Fibroblast of skin of right biceps (primary cell): ENCODE data around the gene ARHGEF5.
"Not testable (repeated sequence)": the region's sequence is repeated elsewhere in the genome, so short reads cannot be mapped to it uniquely, and the experiment has no call there.

Source experiments
- DNase-seq: peaks from one replicate; pipeline ENCODE4 v3.0.0-alpha.2; 2013

The ARHGEF5 gene

GRCh38 chr7:144355176-144355822, at the start of gene ARHGEF5:
Gene ARHGEF5, plus strand, starts transcription at chr7:144355402. Its CDS starts 7,268 bp downstream, at chr7:144362670.
- DNase-seq = not testable (repeated sequence)

GRCh38 chr7:144309702-144310101, 45.5 kb upstream of the ARHGEF5 start:
- not testable (repeated sequence) for DNase-seq

DNA sequence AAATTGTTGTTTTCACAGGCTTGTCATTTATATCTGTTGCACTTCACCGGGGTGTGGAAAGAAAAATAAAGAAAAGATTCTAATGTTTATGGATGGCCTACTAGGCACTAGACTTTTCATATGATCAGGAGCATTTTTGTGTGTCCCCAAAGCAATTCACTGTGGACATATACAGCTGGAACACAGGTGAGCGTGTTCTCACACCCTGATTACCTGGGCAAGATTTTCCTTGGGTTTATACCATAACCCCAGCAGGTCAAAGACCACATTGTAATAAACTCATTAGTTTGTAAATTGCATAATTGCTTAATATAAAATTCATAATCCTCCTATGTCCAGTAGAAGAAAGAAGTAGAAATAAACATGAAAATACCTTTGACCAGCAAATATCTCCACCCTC, 44.0 kb upstream of the ARHGEF5 start:
- DNase-seq = not testable (repeated sequence)

GRCh38 chr7:144311872-144312469, 43.2 kb upstream of the ARHGEF5 start, which contains the start of gene OR2A1:
Gene OR2A1, plus strand, starts transcription at chr7:144312419. Its CDS starts 5,706 bp downstream, at chr7:144318125.
- not testable (repeated sequence) for DNase-seq

DNA sequence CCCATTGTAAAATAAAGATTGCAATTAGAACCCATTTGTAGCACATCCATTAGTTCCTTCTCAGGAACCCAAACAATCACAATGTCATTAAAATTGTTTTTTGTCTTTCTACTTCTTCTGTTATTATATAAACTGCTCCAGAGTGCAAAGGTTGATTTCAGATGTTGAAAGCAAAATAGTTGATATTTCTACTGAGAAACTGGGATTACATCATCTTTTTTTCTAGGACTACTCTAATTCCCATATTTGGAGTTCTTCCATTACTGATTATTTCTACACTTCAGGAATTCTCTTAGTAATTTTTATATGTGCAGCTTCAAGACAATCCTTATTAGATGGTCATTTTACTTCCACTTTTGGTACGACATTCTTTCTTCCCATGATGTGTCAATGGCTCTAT, 37.7 kb upstream of the ARHGEF5 start:
- not testable (repeated sequence) for DNase-seq

DNA sequence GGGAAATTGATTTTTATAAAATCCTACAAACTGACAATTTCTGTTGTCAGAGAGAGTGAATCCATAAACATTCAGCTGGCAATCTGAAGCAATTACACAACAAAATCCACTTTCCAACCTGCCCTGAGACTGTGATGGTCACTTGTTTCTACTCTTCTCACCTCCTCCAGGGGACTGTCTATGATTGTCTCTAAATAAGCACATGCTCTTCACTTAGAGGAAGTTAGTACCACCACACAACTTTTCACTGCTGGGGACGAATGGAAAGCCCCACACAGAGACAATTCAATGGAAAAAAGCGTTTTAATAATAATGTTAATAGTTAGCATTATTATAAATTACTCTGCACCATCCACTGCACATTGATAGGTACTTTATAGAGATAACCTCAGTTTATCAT, 35.7 kb upstream of the ARHGEF5 start:
- DNase-seq = not testable (repeated sequence)

DNA sequence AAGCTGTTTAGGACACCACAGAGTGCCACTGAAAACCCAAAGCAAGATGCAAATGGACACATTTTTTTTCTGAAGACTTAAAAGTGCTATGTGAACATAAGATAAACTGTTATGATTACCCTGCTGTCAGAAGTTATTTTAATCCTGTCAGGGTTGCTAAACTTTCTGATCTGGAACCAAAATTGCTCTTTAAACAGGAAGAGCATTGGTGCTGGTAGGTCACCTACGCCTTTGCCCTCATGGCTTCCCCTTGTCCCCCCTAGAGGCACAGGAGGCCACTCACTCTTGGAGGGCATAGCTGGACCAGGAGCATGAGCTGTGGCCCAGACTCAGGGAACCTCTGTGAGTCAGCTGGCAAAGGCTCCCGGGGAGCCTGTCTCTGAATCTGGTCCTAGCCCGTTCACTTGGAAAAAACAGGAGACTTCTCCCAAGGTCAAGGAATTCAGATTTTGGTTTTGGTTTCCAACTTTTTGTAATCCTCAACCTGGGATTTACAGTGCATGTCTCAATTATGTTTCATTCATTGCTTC, 33.5 kb upstream of the ARHGEF5 start:
- DNase-seq = not testable (repeated sequence)

- DNase-seq = not testable (repeated sequence)
Measured at GRCh38 chr7:144323359-144323758, 31.8 kb upstream of the ARHGEF5 start.

GRCh38 chr7:144325868-144326267, 29.3 kb upstream of the ARHGEF5 start:
- DNase-seq = not testable (repeated sequence)

DNA sequence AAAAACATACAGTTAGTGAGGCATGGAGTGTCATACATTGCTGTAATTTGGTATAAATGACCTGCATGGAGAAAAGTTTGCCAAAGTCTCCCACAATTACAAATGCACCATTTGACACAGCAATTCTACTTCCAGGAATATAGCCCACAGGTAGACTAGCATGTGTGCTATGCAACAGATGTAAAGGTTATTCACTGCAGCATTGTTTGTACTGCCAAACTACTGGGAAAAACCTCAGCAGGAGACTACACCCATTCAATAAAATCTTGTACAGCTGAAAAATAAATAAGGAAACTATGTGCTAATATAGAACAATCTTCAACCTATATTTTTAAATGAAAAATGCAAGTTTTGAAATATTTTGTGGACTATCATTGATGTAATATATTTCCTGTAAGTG, 25.2 kb upstream of the ARHGEF5 start:
- not testable (repeated sequence) for DNase-seq

GRCh38 chr7:144331221-144331995, 23.8 kb upstream of the ARHGEF5 start:
- DNase-seq = not testable (repeated sequence)

DNA sequence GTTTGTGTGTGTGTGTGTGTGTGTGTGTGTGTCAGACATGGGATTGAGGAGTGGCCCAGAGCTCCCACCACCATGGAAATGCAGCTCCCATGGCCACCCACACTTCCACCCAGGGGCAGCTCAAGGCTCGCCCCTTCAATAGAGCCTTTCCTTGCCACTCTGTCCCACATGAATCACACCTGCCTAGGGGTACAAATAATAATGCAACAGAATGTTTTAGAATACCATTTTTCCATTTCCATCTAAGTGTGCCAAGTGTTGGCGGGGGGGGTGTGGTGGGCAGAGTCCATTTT, 23.3 kb upstream of the ARHGEF5 start:
- not testable (repeated sequence) for DNase-seq

DNA sequence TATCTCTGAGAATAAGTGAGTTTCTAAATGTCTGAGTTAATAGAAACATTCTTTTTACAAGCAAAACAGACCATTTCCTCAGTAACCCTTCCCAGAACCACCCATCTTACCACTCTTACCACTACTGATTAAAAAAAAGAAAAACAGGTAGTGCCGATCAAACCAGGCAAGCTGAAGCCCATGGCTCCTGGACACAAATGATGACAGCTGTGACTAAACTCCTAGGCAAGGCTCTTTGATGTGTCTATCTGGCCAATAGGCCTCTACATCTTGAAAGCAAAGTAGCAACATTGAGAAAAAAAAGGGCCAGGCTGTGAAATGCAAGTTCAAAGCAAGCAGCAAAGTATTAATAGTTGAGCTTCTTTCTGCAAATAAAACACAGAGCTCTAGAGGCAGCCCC, 6.6 kb upstream of the ARHGEF5 start:
- not testable (repeated sequence) for DNase-seq

GRCh38 chr7:144351667-144352066, 3.5 kb upstream of the ARHGEF5 start:
- DNase-seq = not testable (repeated sequence)

DNA sequence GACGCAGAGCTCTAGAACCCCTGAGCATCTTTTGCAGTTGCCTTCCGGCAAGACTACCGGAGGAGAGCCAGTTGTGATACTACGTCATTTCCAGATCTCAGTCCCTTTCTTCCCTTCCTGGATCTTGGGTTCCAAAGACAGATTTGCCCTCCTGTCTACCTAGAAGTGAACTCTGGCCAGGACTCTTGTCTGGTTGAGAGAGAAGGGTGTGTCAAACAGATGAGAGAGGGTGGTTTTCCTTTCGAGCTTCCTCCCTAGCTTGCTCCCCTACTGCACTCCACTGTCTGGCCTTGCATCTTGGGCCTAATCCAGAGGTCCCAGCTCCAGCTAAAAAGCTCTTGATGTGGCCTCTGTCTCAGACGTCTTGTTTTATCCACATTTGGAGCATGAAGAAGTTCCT, 983 bp downstream of the ARHGEF5 start:
- DNase-seq = not testable (repeated sequence)

DNA sequence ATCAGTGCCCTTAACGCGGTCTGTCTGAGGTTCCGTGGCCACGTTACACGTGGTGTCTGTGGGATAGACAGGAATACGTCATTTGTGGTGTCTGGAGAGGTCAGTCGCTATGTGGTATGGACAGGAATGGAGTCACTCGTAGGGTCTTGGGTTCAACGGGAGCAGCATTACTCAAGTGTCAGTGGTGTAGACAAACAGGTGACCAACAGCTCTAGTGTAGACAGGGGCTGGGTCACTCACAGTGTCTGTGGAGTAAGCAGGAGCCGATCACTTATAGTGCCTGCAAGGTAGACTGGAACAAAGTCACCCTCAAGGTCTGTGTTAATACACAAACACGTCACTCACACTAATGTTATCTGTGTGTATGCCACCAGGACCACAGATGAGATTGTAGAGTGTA, 1.7 kb downstream of the ARHGEF5 start:
- DNase-seq = not testable (repeated sequence)

DNA sequence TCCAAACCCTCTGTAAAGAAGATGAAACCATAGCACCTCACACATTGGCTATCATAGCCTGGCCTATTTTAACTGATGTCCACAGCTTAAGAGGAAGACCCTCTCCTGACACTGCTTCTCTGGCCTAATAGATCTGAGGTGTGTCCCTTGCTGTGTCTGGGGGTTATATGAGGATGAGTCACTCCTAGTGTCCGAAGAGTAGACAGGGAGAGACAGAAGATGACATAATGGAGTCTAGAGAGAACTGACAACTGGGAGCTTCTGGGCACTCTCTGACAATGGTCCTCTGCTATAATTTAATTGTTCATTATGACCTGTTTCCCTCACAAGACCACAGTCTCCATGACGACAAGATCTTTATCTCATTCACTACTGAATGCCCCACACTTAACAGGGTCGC, 6.9 kb downstream of the ARHGEF5 start:
- not testable (repeated sequence) for DNase-seq

GRCh38 chr7:144365523-144365922, 10.3 kb downstream of the ARHGEF5 start:
- not testable (repeated sequence) for DNase-seq

GRCh38 chr7:144367250-144367649, 12.0 kb downstream of the ARHGEF5 start:
- not testable (repeated sequence) for DNase-seq

DNA sequence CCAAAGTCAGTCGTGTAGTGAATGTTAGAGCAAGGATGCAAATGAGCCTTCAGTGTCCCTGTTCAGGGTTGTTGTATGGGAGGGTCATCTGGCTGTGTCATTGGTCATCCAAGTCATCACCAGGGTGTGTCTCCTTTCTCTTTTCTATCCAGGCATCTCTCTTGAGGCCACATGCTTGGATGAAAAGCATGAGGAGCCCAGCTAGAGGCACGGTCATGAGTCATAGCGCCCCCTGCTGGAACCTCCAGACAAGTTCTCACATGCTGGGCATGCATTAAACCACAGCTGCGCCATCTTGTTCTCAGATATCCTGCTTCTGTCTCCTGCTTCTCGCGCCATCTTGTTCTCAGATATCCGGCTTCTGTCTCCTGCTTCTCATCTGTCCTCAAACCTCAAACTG, 14.0 kb downstream of the ARHGEF5 start:
- DNase-seq = not testable (repeated sequence)

DNA sequence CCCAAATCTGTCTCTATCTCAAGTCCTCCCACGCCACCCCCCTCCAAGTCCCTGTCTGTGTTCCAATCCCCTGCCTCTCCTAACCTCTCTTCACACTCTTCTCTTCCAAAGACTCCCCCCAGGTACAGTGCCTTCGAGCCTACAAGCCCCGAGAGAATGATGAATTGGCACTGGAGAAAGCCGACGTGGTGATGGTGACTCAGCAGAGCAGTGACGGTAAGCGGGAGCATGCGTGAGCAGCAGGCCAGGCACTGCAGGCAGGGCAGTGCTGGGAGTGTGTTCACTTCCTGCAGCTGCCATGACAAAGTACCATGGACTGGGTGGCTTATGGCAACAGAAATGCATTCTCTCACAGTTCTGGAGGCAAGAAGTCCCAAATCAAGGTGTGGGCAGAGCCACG, 23.4 kb downstream of the ARHGEF5 start:
- peak; percentile 8 for DNase-seq

DNA sequence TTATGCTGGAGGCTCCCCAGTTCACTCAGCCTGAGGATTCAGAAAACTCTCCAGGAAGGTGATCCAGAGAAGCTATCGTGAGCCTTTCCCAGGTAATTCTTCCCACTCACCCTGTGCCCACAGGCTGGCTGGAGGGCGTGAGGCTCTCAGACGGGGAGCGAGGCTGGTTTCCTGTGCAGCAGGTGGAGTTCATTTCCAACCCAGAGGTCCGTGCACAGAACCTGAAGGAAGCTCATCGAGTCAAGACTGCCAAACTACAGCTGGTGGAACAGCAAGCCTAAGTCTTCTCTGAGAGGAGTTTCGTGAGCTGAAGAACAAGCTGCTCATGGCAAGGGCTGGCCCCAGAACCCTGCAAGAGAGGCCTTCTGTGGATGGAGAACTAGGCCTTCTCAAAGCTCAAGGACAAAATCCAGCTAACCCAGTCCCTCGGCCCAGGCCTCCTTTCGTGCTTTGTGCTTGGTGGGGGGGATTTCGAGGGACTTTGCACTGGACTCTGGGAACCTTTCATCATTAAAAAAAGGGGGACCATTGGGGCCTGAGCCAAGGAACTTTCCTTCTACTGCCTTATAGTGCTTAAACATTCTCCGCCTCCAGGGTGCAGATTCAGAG, 24.7 kb downstream of the ARHGEF5 start:
- DNase-seq = no peak

GRCh38 chr7:144384071-144384470, 28.9 kb downstream of the ARHGEF5 start:
- DNase-seq = peak; percentile 8
